Ovary (tissue), 10 donors: Measurements from ENCODE around the gene NIPAL1. TPM values are rescaled to one million over a fixed set of nuclear protein-coding genes. Genes with fewer than 3 reads are reported as not detected.
A peak's percentile ranks its signal among the peaks of the same experiment; 100 is the strongest.

ENCODE experiments used
- DNase-seq, 5 donors: peaks; one replicate each; pipeline ENCODE4 v3.0.0-alpha.2; 2019 to 2020
- H3K27ac ChIP-seq, 2 donors: fragments of 200-600 bp; one replicate each; pipeline versions ENCODE4 v1.5.1 to v1.8.0; 2019 to 2022
- H3K27me3 ChIP-seq: fragments of 200-600 bp; one replicate; pipeline ENCODE4 v1.8.0; 2022
- H3K36me3 ChIP-seq: fragments of 200-600 bp; sonication (generic); one replicate; pipeline ENCODE4 v1.5.1; 2019
- H3K4me1 ChIP-seq: one replicate; pipeline ENCODE4 v1.8.1; 2013; ENCODE audit warnings: mild to moderate bottlenecking, moderate library complexity; ENCODE audit not compliant: insufficient read depth
- H3K4me3 ChIP-seq: fragments of 200-600 bp; sonication (generic); one replicate; pipeline ENCODE4 v1.5.1; 2017
- H3K9me3 ChIP-seq, 2 donors: fragments of 200-600 bp in 1 of 2; sonication (generic) in 1 of 2; one replicate each; pipeline versions ENCODE4 v1.5.1 to v1.8.1; 2013 to 2019; ENCODE audit warnings: mild to moderate bottlenecking in 1 of 2, moderate library complexity in 1 of 2
- CTCF ChIP-seq, 3 donors: fragments of 450-650 bp in 2 of 3; fragments of 200-600 bp in 1 of 3; IDR thresholded peaks; one replicate each; pipeline versions ENCODE4 v1.5.1 to v1.8.0; 2016 to 2022; ENCODE audit warnings: antibody characterized with exemption in 3 of 3, mild to moderate bottlenecking in 1 of 3
- EP300 ChIP-seq: sonication (generic); formaldehyde crosslinking; IDR thresholded peaks from one replicate; pipeline ENCODE4 v1.6.1; 2017; ENCODE audit warnings: antibody characterized with exemption
- POLR2A ChIP-seq: fragments of 450-650 bp; IDR thresholded peaks from one replicate; pipeline ENCODE4 v1.6.1; 2017; ENCODE audit warnings: antibody characterized with exemption, mild to moderate bottlenecking, moderate library complexity
- WGBS, 3 donors: extraction: QIAGEN DNeasy Blood & Tissue Kit in 1 of 3; methylation state at CpG; one replicate each; pipeline versions ENCODE4 v1.1.5 to v1.1.7; 2013 to 2017; 5-methylcytosine and 5-hydroxymethylcytosine counted together
- intact Hi-C, 4 donors: fragments of 100-400 bp; cut with DNase I; formaldehyde crosslinking; loops; one replicate each; pipeline versions ENCODE4 v1.11.0 to v1.15.1; 2022 to 2023
- long read RNA-seq, 3 donors: library from polyadenylated mRNA in 2 of 3; unstranded in 2 of 3; transcript quantifications; one replicate each; pipeline ENCODE4 v2.0.0 and lab custom pipeline, GENCODE V29; 2021 to 2026
- polyA plus RNA-seq, 2 donors: library from polyadenylated mRNA; stranded (reverse); fragments of 200-250 nt in 1 of 2; fragments of 350-450 nt in 1 of 2; fragmentation: Illumina TruSeq in 1 of 2; extraction: RNeasy Lipid Tissue Mini Kit (QIAGEN cat#74804) in 1 of 2; gene quantifications; one replicate each; pipeline ENCODE4 v1.2.3, GENCODE V29; 2013 to 2014
- total RNA-seq, 7 donors: library from RNA; depleted of rRNA in 2 of 7; stranded (reverse); fragments of >200 nt in 2 of 7; fragmentation: NEBNext Ultra II Directional in 3 of 7; extraction: Animal tissue kit (Norgen Biotek cat#: 25700) in 3 of 7; gene quantifications; one replicate each; pipeline versions ENCODE4 v1.1.0 to v1.2.4, GENCODE V29; 2016 to 2023
- donor health status: DM: no; HTN: no; CAD: no; lungs with moderate emphysema.
- donor health status: DM: no; HTN: no; CAD: no.
- donor health status: Bipolar disorder and iron deficiency.
- donor health status: DM: yes; HTN: yes; CAD: no.
- donor health status: DM: no; HTN: no; CAD: no.
- donor health status: DM: yes; HTN: yes; CAD: no.

Gene NIPAL1
- 1 to 10 TPM in 2 of 7 donors, under 1 TPM in 3, not detected in 2; 0.05 to 1.8 (median 0.74) TPM for total RNA-seq
- under 1 TPM; 0.15 TPM for polyA plus RNA-seq
- long read RNA-seq, donor 1: 0 reads
- long read RNA-seq, donor 2: 0 reads
- long read RNA-seq, donor 3: 0 reads

DNA sequence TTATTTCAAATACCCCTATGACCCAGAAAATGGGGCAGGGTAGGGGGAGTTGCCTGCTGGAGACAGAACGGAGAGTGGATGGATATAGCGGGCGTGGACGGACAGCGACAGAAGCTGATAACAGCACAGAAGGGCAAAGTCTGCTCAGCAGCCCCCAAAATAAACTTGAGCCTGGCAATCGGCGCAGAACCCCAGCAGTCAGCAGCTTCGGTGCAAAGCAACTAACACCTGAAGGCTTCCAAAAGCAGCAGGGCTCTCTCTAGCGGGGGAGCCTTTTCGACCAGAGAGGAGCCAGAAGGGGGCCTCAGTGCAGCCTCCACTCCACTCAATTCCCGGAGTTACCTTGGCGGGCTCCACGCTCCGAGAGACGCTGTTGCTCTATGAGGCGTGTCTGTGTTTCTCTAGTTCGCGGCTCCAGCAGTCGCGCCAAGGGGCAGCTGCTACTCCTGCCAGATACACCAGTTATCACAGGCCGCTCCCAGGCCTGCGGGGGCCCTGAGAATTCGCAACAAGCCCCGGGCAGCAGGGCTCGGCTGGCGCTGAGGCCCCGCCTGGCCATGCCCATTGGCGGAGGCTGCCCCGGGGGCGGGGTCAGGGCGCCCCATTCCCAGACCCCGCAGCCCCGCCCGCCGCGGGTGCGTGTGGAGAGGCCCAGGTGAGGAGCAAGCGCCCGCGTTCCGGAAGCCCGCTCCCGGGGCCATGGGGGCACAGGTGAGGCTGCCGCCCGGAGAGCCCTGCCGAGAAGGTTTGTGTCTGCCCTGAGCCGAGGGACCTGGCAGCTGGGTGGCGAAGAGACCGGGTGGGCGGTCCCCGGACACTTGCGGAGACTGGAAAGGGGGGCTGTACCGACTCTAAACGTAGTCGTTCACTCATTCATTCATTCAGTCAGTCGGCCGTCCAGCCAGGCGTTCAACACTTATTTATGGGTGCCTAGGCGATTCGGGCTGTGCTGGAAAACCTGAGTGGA, at the start of gene NIPAL1, which contains the start of gene CNGA1:
Gene NIPAL1, plus strand, starts transcription at position 632 of the 967 bp plus-strand sequence. Its CDS starts 68 bp downstream, at position 700.
Gene CNGA1, minus strand, starts transcription at position 541 of the 967 bp plus-strand sequence. CDS start 63,992 bp downstream, outside the sequence.
- DNase-seq: peak; percentile 14 to 51 (median 34)
- intact Hi-C loops: no loop called here
- TF ChIP-seq POLR2A (no peak), EP300 (no peak), CTCF (IDR thresholded peaks at IDR 0.05) (no peak)
- 1 to 3% (median 2%) methylated on average over 41 to 60 of the region's 60 CpGs for WGBS, 3 donors
- H3K4me1 ChIP-seq: peaks cover 2% of the 10 kb centered on the region
- H3K9me3 ChIP-seq: no peaks in the 10 kb centered on the region
- no peaks in the 10 kb centered on the region for H3K27me3 ChIP-seq
- H3K4me3 ChIP-seq: peak within 1 kb of the TSS; percentile 46
- H3K27ac ChIP-seq: no peak within 1 kb of the TSS
- H3K36me3 ChIP-seq: no peaks in the 10 kb centered on the region

GRCh38 chr4:47968847-47969246, 47.7 kb upstream of the NIPAL1 start:
- no peaks in the 10 kb centered on the region for H3K4me1 ChIP-seq
- H3K9me3 ChIP-seq: no peaks in the 10 kb centered on the region
- no peaks in the 10 kb centered on the region for H3K36me3 ChIP-seq
- no peak overlapping the region for H3K27ac ChIP-seq
- DNase-seq: no peak
- no peaks in the 10 kb centered on the region for H3K27me3 ChIP-seq
- intact Hi-C loops: no loop called here
- TF ChIP-seq CTCF (IDR thresholded peaks at IDR 0.05): no peak
- TF ChIP-seq EP300: no peak
- no peak for TF ChIP-seq POLR2A
- no peak overlapping the region for H3K4me3 ChIP-seq

GRCh38 chr4:47972181-47972580, 44.4 kb upstream of the NIPAL1 start:
- Histone ChIP-seq H3K9me3 (no peaks in the 10 kb centered on the region), H3K36me3 (no peaks in the 10 kb centered on the region), H3K4me3 (no peak overlapping the region), H3K27ac (no peak overlapping the region), H3K4me1 (no peaks in the 10 kb centered on the region), H3K27me3 (no peaks in the 10 kb centered on the region)
- TF ChIP-seq EP300 (no peak), CTCF (IDR thresholded peaks at IDR 0.05) (no peak), POLR2A (no peak)
- intact Hi-C loops: no loop called here
- DNase-seq: no peak
- WGBS, 3 donors: 84 to 86% (median 85%) methylated on average over 1 of the region's 1 CpG

- Histone ChIP-seq H3K27ac (no peak overlapping the region), H3K4me1 (no peaks in the 10 kb centered on the region), H3K9me3 (no peaks in the 10 kb centered on the region), H3K4me3 (no peak overlapping the region), H3K27me3 (no peaks in the 10 kb centered on the region), H3K36me3 (no peaks in the 10 kb centered on the region)
- intact Hi-C loops: no loop called here
- TF ChIP-seq POLR2A (no peak), CTCF (IDR thresholded peaks at IDR 0.05) (no peak), EP300 (no peak)
- DNase-seq: no peak
- WGBS, 3 donors: 71 to 100% (median 77%) methylated on average over 1 of the region's 1 CpG
Observed at GRCh38 chr4:47972721-47973120, 43.9 kb upstream of the NIPAL1 start.
